ENCODE data around the gene TRIP6. TPM values are rescaled to one million over a fixed set of nuclear protein-coding genes. Genes with fewer than 3 reads are reported as not detected.
A peak's percentile ranks its signal among the peaks of the same experiment; 100 is the strongest.

Gene TRIP6
- total RNA-seq, 1 donor from 2014 or later: 70.3 TPM

DNA sequence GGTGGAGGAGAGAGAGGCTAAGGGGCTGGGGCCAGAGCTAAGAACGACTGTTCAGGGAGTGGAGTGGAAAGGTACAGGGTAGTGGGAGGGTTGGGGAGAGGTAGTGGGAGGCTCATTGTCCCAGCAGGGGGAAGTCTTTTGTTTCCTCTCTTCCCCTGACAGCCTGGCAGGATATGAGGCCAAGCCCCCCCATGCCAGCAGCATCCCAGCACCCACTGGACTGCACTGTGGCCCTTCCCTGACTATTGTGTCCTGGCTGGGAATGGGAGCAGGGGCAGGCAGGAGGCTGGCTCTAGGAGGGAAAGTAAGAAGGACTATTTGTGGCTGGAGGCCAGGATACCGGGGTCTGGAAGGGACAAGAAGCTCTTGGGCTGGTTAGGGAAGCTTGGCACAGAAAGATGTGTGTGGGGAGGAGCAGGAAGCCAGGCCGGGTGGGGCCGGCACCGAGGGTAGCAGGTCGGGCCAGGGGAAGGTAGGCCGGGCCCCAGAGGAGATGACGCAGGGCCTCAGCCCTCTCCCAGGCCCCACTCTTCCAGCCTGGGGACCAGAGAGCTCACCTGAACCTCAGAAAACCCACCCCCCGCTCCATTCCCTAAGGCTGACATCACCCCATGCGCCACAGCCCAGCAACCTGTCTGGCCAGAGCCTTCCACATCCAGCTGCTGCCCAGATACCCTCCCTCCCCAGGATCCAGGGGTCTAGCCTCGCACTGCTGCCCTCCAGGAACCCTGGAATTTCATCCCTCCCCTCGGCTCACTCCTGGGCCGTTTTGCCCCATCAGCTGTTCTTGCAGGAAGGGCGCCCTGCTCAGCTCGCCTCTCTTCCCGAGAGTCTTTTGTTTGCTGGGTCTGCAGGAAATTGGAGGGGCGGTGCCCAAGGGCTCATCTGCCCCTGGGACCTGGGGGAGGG lies 31.0 kb upstream of the TRIP6 start:
- FAIRE-seq (no peak), DNase-seq (ENCODE audit: low read depth) (peak; percentile 78)
- no peak for TF ChIP-seq CTCF (IDR thresholded peaks at IDR 0.05; ENCODE audit: insufficient read depth, low read length, severe bottlenecking)
- Histone ChIP-seq H3K36me3 (ENCODE audit: control insufficient read depth, insufficient read depth, low read length) (no peaks in the 10 kb centered on the region), H3K27me3 (ENCODE audit: control insufficient read depth, insufficient read depth, low read length) (no peaks in the 10 kb centered on the region), H3K4me3 (ENCODE audit: low read depth, low read length) (no peak overlapping the region)

DNA sequence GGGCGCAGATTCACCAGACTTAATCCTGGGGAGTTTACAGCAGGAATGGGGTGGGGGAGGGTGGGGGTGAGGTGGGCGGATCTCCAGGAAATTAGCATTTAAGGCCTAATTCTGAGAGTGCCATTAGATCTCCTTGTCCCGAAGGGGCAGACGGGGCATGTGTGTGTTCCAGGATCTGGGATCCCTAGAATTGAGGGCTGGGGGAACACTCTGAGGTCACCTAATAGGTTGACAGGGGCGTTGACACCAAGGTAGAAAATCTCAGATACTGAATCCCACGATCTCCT lies 30.4 kb upstream of the TRIP6 start:
- H3K4me3 ChIP-seq (ENCODE audit: low read depth, low read length): peak overlapping the region; percentile 24
- H3K27me3 ChIP-seq (ENCODE audit: control insufficient read depth, insufficient read depth, low read length): no peaks in the 10 kb centered on the region
- DNase-seq (ENCODE audit: low read depth) (no peak), FAIRE-seq (no peak)
- no peaks in the 10 kb centered on the region for H3K36me3 ChIP-seq (ENCODE audit: control insufficient read depth, insufficient read depth, low read length)
- TF ChIP-seq CTCF (IDR thresholded peaks at IDR 0.05; ENCODE audit: insufficient read depth, low read length, severe bottlenecking): no peak

DNA sequence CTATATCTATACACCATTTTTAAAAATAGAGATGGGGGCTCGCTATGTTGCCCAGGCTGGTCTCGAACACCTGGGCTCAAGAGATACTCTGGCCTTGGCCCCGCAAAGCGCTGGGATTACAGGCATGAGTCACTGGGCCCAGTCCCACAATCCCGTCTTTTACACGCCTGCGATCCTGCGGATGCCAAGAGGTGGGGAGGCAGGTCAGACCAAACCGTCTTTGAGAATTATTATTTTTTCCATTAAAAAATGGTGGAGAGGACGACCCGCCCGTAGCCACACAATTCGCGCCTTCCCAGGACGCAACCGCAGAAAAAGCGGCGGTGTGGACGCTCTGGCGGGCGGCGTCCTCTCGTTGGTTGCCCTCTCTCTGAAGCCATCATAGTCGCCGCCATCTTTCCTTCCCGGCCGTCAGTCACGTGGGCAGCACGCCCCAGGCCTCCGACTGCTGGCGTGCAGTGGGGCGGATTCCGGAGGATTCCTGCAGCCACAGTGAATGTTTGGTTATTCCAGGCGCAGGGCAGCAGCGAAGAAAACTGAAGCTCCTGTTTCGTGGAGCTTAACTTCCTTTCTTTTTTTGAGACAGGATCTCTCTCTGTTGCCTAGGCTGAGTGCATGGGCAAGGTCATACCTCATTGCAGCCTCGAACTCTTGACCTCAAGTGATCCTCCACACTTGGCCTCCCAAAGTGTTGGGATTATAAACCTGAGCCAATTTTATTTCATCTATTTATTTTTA lies 29.9 kb upstream of the TRIP6 start:
- Histone ChIP-seq H3K4me3 (ENCODE audit: low read depth, low read length) (peak overlapping the region; percentile 24), H3K27me3 (ENCODE audit: control insufficient read depth, insufficient read depth, low read length) (no peaks in the 10 kb centered on the region), H3K36me3 (ENCODE audit: control insufficient read depth, insufficient read depth, low read length) (no peaks in the 10 kb centered on the region)
- TF ChIP-seq CTCF (IDR thresholded peaks at IDR 0.05; ENCODE audit: insufficient read depth, low read length, severe bottlenecking): no peak
- peak; percentile 72 for DNase-seq (ENCODE audit: low read depth)
- FAIRE-seq: no peak

DNA sequence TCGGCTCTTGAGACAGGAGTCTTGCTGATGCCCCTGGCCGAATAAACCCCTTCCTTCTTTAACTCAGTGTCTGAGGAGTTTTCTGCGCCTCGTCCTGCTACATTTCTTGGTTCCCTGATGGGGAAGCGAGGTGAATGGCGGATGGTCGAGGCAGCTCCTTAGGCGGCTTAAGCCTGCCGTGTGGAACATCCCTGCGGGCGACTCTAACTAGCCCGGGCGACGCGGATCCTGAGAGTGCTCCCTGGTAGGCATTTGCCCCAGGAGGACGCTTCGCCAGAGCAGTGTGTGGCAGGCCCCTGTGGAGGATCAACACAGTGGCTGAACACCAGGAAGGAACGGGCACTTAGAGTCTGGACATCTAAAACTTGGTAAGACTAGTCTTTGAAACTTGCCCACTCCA lies 27.8 kb upstream of the TRIP6 start:
- TF ChIP-seq CTCF (IDR thresholded peaks at IDR 0.05; ENCODE audit: insufficient read depth, low read length, severe bottlenecking): no peak
- FAIRE-seq (no peak), DNase-seq (ENCODE audit: low read depth) (no peak)
- no peaks in the 10 kb centered on the region for H3K27me3 ChIP-seq (ENCODE audit: control insufficient read depth, insufficient read depth, low read length)
- no peak overlapping the region for H3K4me3 ChIP-seq (ENCODE audit: low read depth, low read length)
- H3K36me3 ChIP-seq (ENCODE audit: control insufficient read depth, insufficient read depth, low read length): no peaks in the 10 kb centered on the region

DNA sequence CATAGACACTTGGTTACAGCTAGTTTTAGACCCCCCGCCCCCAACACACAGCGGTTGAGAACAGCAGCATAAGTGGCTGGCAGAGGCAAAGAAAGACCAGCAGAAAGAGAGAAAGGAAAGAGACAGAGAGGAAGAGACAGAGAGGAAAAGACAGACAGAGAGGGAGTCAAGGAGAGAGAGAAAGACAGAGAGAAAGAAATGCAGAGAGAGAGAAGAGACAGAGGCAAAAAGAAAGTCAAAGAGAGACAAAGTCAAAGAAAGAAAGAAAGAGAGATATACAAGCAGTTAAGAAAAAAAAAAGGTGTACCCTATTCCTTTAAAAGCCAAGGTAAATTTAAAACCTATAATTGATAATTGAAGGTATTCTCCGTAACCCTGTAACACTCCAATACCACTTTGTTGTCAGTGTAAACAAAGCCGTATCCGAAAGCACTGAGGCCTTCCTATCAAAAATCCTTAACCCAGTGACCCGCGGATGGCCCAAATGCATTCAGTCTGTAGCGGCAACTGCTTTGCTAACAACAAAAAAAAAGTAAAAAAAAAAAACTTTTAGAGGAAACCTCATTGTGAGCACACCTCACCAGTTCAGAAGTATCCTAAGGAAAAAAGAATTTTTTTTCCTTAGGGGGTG lies 26.6 kb upstream of the TRIP6 start:
- FAIRE-seq: no peak
- H3K4me3 ChIP-seq (ENCODE audit: low read depth, low read length): no peak overlapping the region
- TF ChIP-seq CTCF (IDR thresholded peaks at IDR 0.05; ENCODE audit: insufficient read depth, low read length, severe bottlenecking): no peak
- no peaks in the 10 kb centered on the region for H3K27me3 ChIP-seq (ENCODE audit: control insufficient read depth, insufficient read depth, low read length)
- no peaks in the 10 kb centered on the region for H3K36me3 ChIP-seq (ENCODE audit: control insufficient read depth, insufficient read depth, low read length)
- no peak for DNase-seq (ENCODE audit: low read depth)
